ENCODE data around the gene ALX3. TPM values are rescaled to one million over a fixed set of nuclear protein-coding genes. Genes with fewer than 3 reads are reported as not detected.

ALX3 gene
- total RNA-seq, 2 experiments from 2014 or later = not detected

GRCh38 chr1:110056285-110056683, 14.2 kb downstream of the ALX3 start:
- Histone ChIP-seq H3K4me1 (ENCODE audit: insufficient read depth, low read length, poor library complexity, severe bottlenecking) (no peaks in the 10 kb centered on the region), H3K9me2 (ENCODE audit: insufficient read depth, low read length) (no peaks in the 10 kb centered on the region), H2AFZ (ENCODE audit: low read length) (no peak overlapping the region), H3K36me3 (ENCODE audit: insufficient read depth, low read length) (peaks cover 68% of the 10 kb centered on the region), H3K4me2 (ENCODE audit: low read length) (no peak overlapping the region), H3K4me3 (ENCODE audit: low read depth, low read length, poor library complexity, severe bottlenecking) (no peak overlapping the region), H3K9me3 (ENCODE audit: low read length) (no peaks in the 10 kb centered on the region), H3K79me2 (ENCODE audit: insufficient read depth, low read depth, low read length) (no peaks in the 10 kb centered on the region), H3K27ac (ENCODE audit: low read depth, low read length, poor library complexity, severe bottlenecking) (no peak overlapping the region), H4K20me1 (ENCODE audit: insufficient read depth, low read length) (no peaks in the 10 kb centered on the region)
- DNase-seq (ENCODE audit: low spot score) = no peak
- BruUV-seq (replicated peaks) = no TSS peak
- CTCF ChIA-PET (ENCODE audit: unreplicated experiment) = no interaction called here
- TF ChIP-seq EZH2phosphoT487 (IDR thresholded peaks at IDR 0.05; ENCODE audit: borderline replicate concordance, low read depth, low read length) = no peak
- TF ChIP-seq CTCF (conservative IDR thresholded peaks at IDR 0.05; ENCODE audit: low read length) = no peak
- POLR2A ChIA-PET = no interaction called here
- intact Hi-C loops (cut with micrococcal nuclease; ENCODE audit: unreplicated experiment) = no loop called here

GRCh38 chr1:110055493-110056284, 14.8 kb downstream of the ALX3 start:
- POLR2A ChIA-PET = no interaction called here
- Histone ChIP-seq H3K4me3 (ENCODE audit: low read depth, low read length, poor library complexity, severe bottlenecking) (no peak overlapping the region), H3K4me2 (ENCODE audit: low read length) (no peak overlapping the region), H3K36me3 (ENCODE audit: insufficient read depth, low read length) (peaks cover 74% of the 10 kb centered on the region), H3K4me1 (ENCODE audit: insufficient read depth, low read length, poor library complexity, severe bottlenecking) (no peaks in the 10 kb centered on the region), H4K20me1 (ENCODE audit: insufficient read depth, low read length) (no peaks in the 10 kb centered on the region), H2AFZ (ENCODE audit: low read length) (no peak overlapping the region), H3K27ac (ENCODE audit: low read depth, low read length, poor library complexity, severe bottlenecking) (no peak overlapping the region), H3K9me3 (ENCODE audit: low read length) (no peaks in the 10 kb centered on the region), H3K9me2 (ENCODE audit: insufficient read depth, low read length) (no peaks in the 10 kb centered on the region), H3K79me2 (ENCODE audit: insufficient read depth, low read depth, low read length) (no peaks in the 10 kb centered on the region)
- TF ChIP-seq CTCF (conservative IDR thresholded peaks at IDR 0.05; ENCODE audit: low read length) (no peak), EZH2phosphoT487 (IDR thresholded peaks at IDR 0.05; ENCODE audit: borderline replicate concordance, low read depth, low read length) (no peak)
- intact Hi-C loops (cut with micrococcal nuclease; ENCODE audit: unreplicated experiment) = no loop called here
- CTCF ChIA-PET (ENCODE audit: unreplicated experiment) = no interaction called here
- no TSS peak for BruUV-seq (replicated peaks)
- DNase-seq (ENCODE audit: low spot score) = no peak

Data from OCI-LY7 (cell line).